Measurements from ENCODE around the gene DUSP5. TPM values are rescaled to one million over a fixed set of nuclear protein-coding genes. Genes with fewer than 3 reads are reported as not detected.
"Not testable (repeated sequence)": the region's sequence is repeated elsewhere in the genome, so short reads cannot be mapped to it uniquely, and the experiment has no call there.

Gene DUSP5
- polyA plus RNA-seq, 3 donors = 2.3 to 23.5 (median 22.5) TPM

DNA sequence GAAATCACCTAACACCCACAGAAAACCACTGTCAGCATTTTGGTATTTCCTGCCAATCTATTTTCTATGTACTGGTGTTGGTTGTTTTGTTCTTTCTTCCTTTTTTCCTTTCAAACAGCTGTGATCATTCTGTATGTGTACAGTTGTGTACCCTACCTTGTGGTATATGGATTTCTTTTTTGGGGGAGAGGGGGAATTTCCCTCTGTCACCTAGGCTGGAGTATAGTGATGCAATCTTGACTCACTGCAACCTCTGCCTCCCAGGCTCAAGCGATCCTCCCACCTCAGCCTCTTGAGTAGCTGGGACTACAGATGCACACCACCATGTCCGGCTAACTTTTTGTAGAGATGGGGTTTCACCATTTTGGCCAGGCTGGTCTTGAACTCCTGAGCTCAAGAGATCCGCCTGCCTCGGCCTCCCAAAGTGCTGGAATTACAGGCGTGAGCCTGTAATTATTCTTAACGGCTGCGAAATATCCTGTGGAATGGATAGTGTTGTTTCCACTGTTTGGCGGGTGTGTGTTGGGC lies 31.4 kb downstream of the DUSP5 start:
- WGBS, 3 donors = 86 to 93% (median 92%) methylated on average over 8 of the region's 8 CpGs
- not testable (repeated sequence) for H3K27ac ChIP-seq (ENCODE audit: low read depth, low read length)

- 53 to 67% (median 53%) methylated on average over 6 of the region's 6 CpGs for whole genome bisulfite sequencing, 3 donors
- no peak overlapping the region for H3K27ac ChIP-seq (ENCODE audit: low read depth, low read length)
Observed at GRCh38 chr10:110529596-110530011, 31.9 kb downstream of the DUSP5 start.

DNA sequence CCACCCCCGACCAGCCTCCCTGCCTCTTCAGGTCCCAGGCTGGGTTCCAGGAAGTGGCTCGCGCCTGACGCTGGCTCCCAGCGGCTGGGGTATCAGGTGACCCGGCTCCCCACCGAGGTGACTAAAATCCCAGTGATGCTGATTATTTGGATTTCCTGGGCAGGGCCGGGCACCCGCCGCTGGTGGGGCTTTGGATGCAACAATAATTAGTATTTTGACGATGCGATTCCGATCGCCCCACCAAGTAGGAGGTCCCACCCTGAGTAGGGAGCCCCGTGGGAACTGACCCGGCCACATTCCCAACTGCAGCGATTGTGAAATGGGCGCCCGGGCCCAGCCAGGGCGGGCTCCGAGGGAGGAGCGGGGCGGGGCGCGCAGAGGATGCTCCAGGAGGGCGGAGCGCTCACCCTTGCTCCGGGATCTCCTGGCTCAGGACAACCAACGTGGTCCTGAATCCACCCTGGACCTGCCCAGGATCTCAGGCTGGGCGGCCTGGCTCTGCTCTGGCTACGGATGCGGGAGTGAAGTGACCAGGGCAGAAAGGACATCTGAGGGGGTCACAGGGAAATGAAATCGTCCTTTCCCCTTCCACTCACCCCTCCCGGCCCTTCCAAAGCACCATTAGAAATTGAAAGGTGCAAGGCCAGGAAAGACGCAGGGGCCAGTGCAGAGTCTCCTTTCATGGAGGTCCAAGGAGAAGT lies 32.6 kb downstream of the DUSP5 start:
- WGBS, 3 donors = 11 to 15% (median 14%) methylated on average over 35 of the region's 35 CpGs
- H3K27ac ChIP-seq (ENCODE audit: low read depth, low read length) = no peak overlapping the region

DNA sequence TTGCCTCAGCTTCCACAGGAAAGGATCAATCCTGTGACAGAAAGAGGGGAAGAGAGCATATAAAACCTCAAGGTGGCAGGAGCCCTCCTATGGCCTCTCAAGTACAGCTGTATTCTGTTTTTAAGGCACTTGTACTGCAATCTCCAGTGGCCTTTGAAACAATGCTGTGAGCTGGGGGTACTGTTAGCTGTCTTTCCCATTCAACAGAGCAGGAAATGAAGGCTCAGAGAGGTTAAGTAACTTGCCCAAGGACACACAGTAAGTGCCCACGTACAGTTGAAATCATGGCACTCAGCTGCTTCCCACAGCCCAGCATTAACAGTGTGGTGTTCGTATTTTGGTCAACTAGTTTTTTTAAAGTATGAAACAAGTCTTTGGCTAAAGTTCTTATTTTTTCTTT lies 34.0 kb downstream of the DUSP5 start:
- 82 to 91% (median 90%) methylated on average over 2 of the region's 2 CpGs for WGBS, 3 donors
- no peak overlapping the region for H3K27ac ChIP-seq (ENCODE audit: low read depth, low read length)

- H3K27ac ChIP-seq (ENCODE audit: low read depth, low read length) = not testable (repeated sequence)
- 67 to 91% (median 81%) methylated on average over 4 of the region's 4 CpGs for WGBS, 3 donors
Observed at GRCh38 chr10:110532628-110533027, 34.9 kb downstream of the DUSP5 start.

DNA sequence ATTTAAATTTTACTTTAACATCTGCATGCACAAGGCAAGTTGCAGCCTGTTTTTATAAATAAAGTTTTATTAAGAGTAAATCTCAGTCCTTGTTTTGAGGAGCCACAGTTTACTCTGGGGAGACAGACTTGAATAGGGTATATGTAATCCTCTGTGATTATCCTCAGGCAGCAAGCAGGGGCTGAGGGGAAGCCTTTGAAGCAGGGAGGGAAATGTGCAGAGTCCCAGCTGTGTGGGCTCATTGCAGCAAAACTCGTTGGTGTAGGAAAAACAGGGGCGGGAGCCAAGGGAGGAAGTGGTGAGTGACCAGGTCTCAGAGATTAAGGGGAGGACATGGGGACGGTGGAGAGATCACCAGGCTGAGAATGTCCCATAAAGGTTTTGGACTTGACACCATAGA lies 35.4 kb downstream of the DUSP5 start:
- 15 to 35% (median 19%) methylated on average over 3 of the region's 3 CpGs for WGBS, 3 donors

DNA sequence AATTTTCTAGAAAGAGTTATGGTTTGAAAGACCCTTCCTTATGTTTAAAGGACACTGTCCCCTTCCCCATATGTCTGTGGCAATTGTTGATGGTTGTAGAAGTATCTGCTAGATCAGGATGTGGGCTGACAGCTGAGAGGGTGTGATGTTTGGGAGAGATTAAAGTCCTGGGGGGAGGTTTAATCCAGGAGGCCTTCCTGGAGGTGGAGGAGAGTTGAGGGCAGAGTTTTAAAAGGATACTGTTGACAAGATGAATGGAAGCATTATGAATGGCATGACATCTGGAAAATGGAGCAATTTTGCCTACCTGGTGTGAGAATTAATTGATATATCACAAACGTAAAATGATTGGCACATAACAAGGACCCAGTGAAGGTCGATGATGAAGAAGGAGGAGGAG lies 36.9 kb downstream of the DUSP5 start:
- WGBS, 3 donors = 58 to 93% (median 87%) methylated on average over 2 of the region's 2 CpGs
- no peak overlapping the region for H3K27ac ChIP-seq (ENCODE audit: low read depth, low read length)

More for the DNA sequence above, 35.4 kb downstream of the DUSP5 start:
- no peak overlapping the region for H3K27ac ChIP-seq (ENCODE audit: low read depth, low read length)

GRCh38 chr10:110535958-110536891 lies 38.5 kb downstream of the DUSP5 start:
- 40 to 63% (median 41%) methylated on average over 12 of the region's 12 CpGs for WGBS, 3 donors
- no peak overlapping the region for H3K27ac ChIP-seq (ENCODE audit: low read depth, low read length)

GRCh38 chr10:110539091-110539490 lies 41.4 kb downstream of the DUSP5 start:
- no peak overlapping the region for H3K27ac ChIP-seq (ENCODE audit: low read depth, low read length)
- WGBS, 3 donors = 81 to 91% (median 86%) methylated on average over 4 of the region's 4 CpGs

GRCh38 chr10:110540031-110540430 lies 42.3 kb downstream of the DUSP5 start:
- 41 to 89% (median 86%) methylated on average over 1 of the region's 1 CpG for WGBS, 3 donors
- H3K27ac ChIP-seq (ENCODE audit: low read depth, low read length) = no peak overlapping the region

DNA sequence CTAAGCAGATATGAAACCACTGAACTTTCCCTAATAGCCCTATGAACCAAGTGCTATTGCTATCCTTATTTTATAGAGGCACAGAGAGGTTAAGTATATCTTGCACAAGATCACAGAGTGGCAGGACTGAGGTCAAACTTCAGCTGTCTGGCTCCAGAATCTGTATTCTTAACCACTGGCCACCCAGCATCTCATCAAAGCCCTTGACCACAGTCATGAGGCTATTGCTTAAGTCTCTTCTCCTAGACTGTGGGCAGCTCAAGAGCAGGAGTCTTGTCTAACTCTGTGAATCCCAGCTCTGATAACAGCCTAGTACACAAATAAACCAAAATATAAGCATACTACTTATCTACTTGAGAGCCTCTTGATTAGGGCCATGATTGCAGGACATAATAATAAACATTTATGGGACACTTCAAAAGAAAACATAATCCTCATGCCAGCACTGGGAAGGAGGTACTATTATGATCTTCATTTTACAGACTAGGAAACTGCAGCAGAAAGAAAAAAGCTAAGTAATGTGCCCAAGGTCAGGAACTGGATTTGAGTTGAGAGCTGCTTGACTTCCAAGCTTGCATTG lies 47.3 kb downstream of the DUSP5 start:
- H3K27ac ChIP-seq (ENCODE audit: low read depth, low read length) = no peak overlapping the region

DNA sequence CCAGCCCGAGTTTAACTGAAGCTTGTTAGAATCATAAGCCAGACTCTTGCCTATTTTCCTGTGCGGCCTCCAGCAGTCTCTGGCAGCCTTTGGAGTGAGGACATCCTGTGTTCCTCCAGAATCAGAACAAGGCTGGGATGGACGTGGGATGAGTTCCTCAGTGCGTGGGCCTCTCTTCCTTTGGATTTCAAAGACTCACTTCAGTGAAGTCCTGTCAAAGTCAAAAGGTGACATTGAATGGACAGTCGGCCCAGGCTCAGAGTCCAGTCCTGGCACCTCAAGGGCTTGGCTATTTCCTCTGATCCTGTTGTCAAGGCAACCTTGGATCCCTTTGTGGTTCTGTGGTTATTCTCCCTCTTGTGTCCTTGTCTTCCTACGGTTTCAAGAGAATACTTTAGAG lies 48.4 kb downstream of the DUSP5 start:
- WGBS, 3 donors = 67 to 78% (median 78%) methylated on average over 6 of the region's 6 CpGs
- H3K27ac ChIP-seq (ENCODE audit: low read depth, low read length) = no peak overlapping the region

GRCh38 chr10:110546499-110547110 lies 48.9 kb downstream of the DUSP5 start:
- no peak overlapping the region for H3K27ac ChIP-seq (ENCODE audit: low read depth, low read length)
- WGBS, 3 donors = 62 to 70% (median 70%) methylated on average over 7 of the region's 7 CpGs

- 10 to 14% (median 14%) methylated on average over 8 of the region's 8 CpGs for WGBS, 3 donors
Observed at GRCh38 chr10:110547139-110547761, 49.5 kb downstream of the DUSP5 start.

GRCh38 chr10:110548002-110548401 lies 50.3 kb downstream of the DUSP5 start:
- H3K27ac ChIP-seq (ENCODE audit: low read depth, low read length) = no peak overlapping the region
- 54 to 68% (median 67%) methylated on average over 5 of the region's 5 CpGs for WGBS, 3 donors

More at GRCh38 chr10:110547139-110547761, 49.5 kb downstream of the DUSP5 start:
- H3K27ac ChIP-seq (ENCODE audit: low read depth, low read length) = no peak overlapping the region

GRCh38 chr10:110549211-110549610 lies 51.5 kb downstream of the DUSP5 start:
- 67 to 82% (median 79%) methylated on average over 5 of the region's 5 CpGs for WGBS, 3 donors
- no peak overlapping the region for H3K27ac ChIP-seq (ENCODE audit: low read depth, low read length)

GRCh38 chr10:110553905-110554304 lies 56.2 kb downstream of the DUSP5 start:
- WGBS, 3 donors = 45 to 56% (median 46%) methylated on average over 2 of the region's 2 CpGs
- H3K27ac ChIP-seq (ENCODE audit: low read depth, low read length) = no peak overlapping the region

- H3K27ac ChIP-seq (ENCODE audit: low read depth, low read length) = no peak overlapping the region
- WGBS, 3 donors = 90 to 93% (median 90%) methylated on average over 1 of the region's 1 CpG
Observed at GRCh38 chr10:110556296-110556695, 58.6 kb downstream of the DUSP5 start.
